Sigmoid colon (tissue), 7 donors: ENCODE measurements around the gene RPLP1. TPM values are rescaled to one million over a fixed set of nuclear protein-coding genes. Genes with fewer than 3 reads are reported as not detected.

ENCODE experiments used
- DNase-seq: peaks from one replicate; pipeline ENCODE4 v3.0.0-alpha.2; 2019
- H3K27ac ChIP-seq, 4 donors: fragments of 200-600 bp; sonication (generic); one replicate each; pipeline ENCODE4 v1.5.1; 2016 to 2019; ENCODE audit warnings: mild to moderate bottlenecking in 1 of 4
- H3K27me3 ChIP-seq, 3 donors: fragments of 200-600 bp; sonication (generic); one replicate each; pipeline ENCODE4 v1.5.1; 2019; ENCODE audit warnings: mild to moderate bottlenecking in 1 of 3
- H3K36me3 ChIP-seq, 4 donors: fragments of 200-600 bp; sonication (generic); one replicate each; pipeline ENCODE4 v1.5.1; 2016 to 2019
- H3K4me1 ChIP-seq, 4 donors: fragments of 200-600 bp; sonication (generic); one replicate each; pipeline ENCODE4 v1.5.1; 2017 to 2019
- H3K4me3 ChIP-seq, 4 donors: fragments of 200-600 bp; sonication (generic); one replicate each; pipeline ENCODE4 v1.5.1; 2017 to 2019; ENCODE audit warnings: mild to moderate bottlenecking in 2 of 4, moderate library complexity in 1 of 4
- H3K9me3 ChIP-seq, 4 donors: fragments of 200-600 bp in 3 of 4; sonication (generic) in 3 of 4; one replicate each; pipeline versions ENCODE4 v1.5.1 to v1.6.1; 2013 to 2019
- CTCF ChIP-seq, 4 experiments: fragments of 450-650 bp in 3 of 4; fragments of 200-600 bp in 1 of 4; IDR thresholded peaks; one replicate each; pipeline ENCODE4 v1.5.1; 2016 to 2019; ENCODE audit warnings: antibody characterized with exemption in 4 of 4, mild to moderate bottlenecking in 3 of 4, moderate library complexity in 2 of 4
- EP300 ChIP-seq, 4 donors: sonication (generic); formaldehyde crosslinking; IDR thresholded peaks; one replicate each; pipeline ENCODE4 v1.6.1; 2017; ENCODE audit warnings: antibody characterized with exemption in 4 of 4
- POLR2A ChIP-seq, 2 donors: fragments of 450-650 bp; IDR thresholded peaks; one replicate each; pipeline ENCODE4 v1.6.1; 2016; ENCODE audit warnings: antibody characterized with exemption in 2 of 2, mild to moderate bottlenecking in 2 of 2, moderate library complexity in 2 of 2
- POLR2AphosphoS5 ChIP-seq, 4 donors: sonication (generic); formaldehyde crosslinking; IDR thresholded peaks; one replicate each; pipeline ENCODE4 v1.6.1; 2017; ENCODE audit warnings: antibody characterized with exemption in 4 of 4
- WGBS, 2 donors: extraction: QIAGEN DNeasy Blood & Tissue Kit; methylation state at CpG; one replicate each; pipeline ENCODE4 v1.1.7; 2013; 5-methylcytosine and 5-hydroxymethylcytosine counted together
- intact Hi-C: fragments of 100-400 bp; cut with DNase I; formaldehyde crosslinking; loops from one replicate; pipeline ENCODE4 v1.15.1; 2023
- polyA plus RNA-seq, 3 donors: library from polyadenylated mRNA; stranded (reverse); fragments of 200-250 nt; gene quantifications; one replicate each; pipeline ENCODE4 v1.2.3, GENCODE V29; 2013
- total RNA-seq, 4 donors: library from RNA; depleted of rRNA; stranded (reverse); fragments of >200 nt; gene quantifications; one replicate each; pipeline ENCODE4 v1.1.0, GENCODE V29; 2016
- donor health status: healthy with polysubstance abuse.
- donor health status: Bipolar disorder and iron deficiency.
- donor health status: healthy.

RPLP1 gene
- total and polyA plus RNA-seq, 7 donors: 1,053 to 2,471 (median 1,114) TPM

GRCh38 chr15:69475769-69476358 is 23.2 kb downstream of the RPLP1 start:
- Histone ChIP-seq H3K9me3 (no peaks in the 10 kb centered on the region), H3K27ac (no peak overlapping the region), H3K4me1 (no peaks in the 10 kb centered on the region), H3K36me3 (no peaks in the 10 kb centered on the region), H3K27me3 (no peaks in the 10 kb centered on the region), H3K4me3 (no peak overlapping the region)
- intact Hi-C loops: loop anchor here (2.0 to 5.0 kb wide), 3 partner anchors 176 to 1336 kb away; no protein-coding TSS in a partner anchor
- WGBS, 2 donors: 34 to 38% methylated on average over 8 of the region's 8 CpGs
- DNase-seq: peak; percentile 85
- TF ChIP-seq POLR2AphosphoS5 (IDR thresholded peaks at IDR 0.05): no peak
- TF ChIP-seq CTCF (IDR thresholded peaks at IDR 0.05): peak; percentile 70 to 91 (median 87)

DNA sequence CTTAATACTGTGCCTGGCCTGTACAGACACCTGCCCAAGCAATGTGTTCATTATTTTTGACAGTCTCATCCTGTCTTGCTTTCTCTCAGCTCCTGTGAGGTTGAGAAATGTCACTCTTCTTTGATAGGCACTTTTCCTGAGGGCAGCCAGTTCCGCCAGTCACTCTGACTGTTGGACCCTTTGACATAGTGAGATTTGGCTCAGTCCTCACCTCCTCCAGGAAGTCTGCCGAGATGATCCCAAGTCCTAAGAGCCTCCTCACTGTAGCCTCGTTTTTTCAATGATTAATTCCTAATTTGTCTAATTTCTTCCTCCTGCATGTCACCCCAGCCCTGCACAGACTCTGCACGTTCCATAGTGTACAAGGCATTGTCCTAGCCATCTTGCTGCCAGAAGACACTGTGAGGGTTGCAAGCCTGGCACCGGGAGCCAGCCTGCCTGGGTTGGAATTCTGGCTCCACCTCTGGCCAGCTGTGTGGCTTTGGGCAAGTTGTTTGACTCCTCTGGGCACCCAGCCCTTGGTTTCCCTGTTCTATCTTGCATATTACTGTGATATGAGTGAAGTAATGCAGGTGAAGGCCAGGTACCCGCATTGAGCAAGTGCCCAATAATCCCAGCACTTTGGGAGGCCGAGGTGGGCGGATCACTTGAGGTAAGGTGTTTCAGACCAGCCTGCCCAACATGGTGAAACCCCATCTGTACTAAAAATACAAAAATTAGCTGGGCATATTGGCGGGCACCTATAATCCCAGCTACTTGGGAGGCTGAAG is 24.3 kb downstream of the RPLP1 start:
- Histone ChIP-seq H3K4me1 (no peaks in the 10 kb centered on the region), H3K4me3 (no peak overlapping the region), H3K27me3 (no peaks in the 10 kb centered on the region), H3K27ac (no peak overlapping the region), H3K36me3 (no peaks in the 10 kb centered on the region), H3K9me3 (no peaks in the 10 kb centered on the region)
- TF ChIP-seq POLR2A (IDR thresholded peaks at IDR 0.05) (no peak), CTCF (IDR thresholded peaks at IDR 0.05) (no peak)
- WGBS, 2 donors: 79 to 88% methylated on average over 9 of the region's 9 CpGs
- DNase-seq: no peak
- intact Hi-C loops: loop anchor here (2.0 to 5.0 kb wide), 3 partner anchors 175 to 1335 kb away; no protein-coding TSS in a partner anchor

DNA sequence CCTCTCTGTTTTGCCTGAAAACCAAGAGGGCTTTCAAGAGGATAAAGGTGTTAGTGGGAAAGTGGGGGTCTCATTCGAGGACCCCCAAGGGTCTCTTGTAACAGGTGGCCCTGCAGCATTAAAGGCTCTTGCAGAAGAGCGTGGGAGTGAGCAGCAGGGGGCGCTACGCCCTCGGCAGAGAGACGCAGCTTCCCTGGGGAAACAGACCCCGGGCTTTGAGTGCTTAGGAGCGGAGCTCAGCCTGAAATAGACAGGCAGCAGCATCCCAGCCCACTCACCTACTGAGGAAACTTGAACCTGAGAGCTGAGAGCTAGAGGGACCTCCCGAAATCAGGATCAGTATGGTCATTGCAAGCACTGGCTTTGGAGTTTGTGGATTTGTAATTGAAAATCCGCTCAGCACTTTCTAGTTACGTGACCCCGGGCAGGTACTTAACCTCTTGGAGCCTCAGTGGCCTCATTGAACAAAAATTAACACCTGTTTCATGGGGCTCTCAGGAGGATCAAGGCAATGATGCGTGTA is 25.7 kb downstream of the RPLP1 start:
- H3K27me3 ChIP-seq: no peaks in the 10 kb centered on the region
- WGBS, 2 donors: 33 to 34% methylated on average over 13 of the region's 13 CpGs
- H3K36me3 ChIP-seq: no peaks in the 10 kb centered on the region
- H3K9me3 ChIP-seq: no peaks in the 10 kb centered on the region
- H3K4me3 ChIP-seq: no peak overlapping the region
- intact Hi-C loops: loop anchor here (5.0 kb wide), 2 partner anchors 174 to 1334 kb away; no protein-coding TSS in a partner anchor
- peak in 3 of 4 experiments; percentile 59 to 72 (median 60) for TF ChIP-seq CTCF (IDR thresholded peaks at IDR 0.05)
- TF ChIP-seq EP300 (IDR thresholded peaks at IDR 0.05): no peak
- H3K27ac ChIP-seq: no peak overlapping the region
- no peaks in the 10 kb centered on the region for H3K4me1 ChIP-seq
- no peak for DNase-seq

DNA sequence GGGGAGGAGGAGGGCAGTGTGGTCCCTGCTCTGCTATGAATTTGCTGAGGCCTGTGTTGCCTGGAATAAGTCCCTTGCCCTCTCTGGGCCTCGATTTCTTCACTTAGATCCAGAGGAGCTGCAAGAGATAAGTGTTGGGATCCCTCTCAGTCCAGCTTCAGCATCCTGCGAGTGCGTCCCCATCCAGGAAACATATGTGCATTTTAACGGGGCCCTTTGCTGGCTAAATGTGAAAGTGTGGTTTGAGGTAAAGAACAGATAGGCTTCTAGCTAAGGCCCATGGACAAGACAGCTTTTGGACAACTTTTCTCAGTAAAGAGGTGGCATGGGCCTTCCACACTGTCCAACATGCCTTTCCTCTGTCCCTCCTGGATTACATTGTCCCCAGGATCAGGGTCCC is 26.5 kb downstream of the RPLP1 start:
- no peaks in the 10 kb centered on the region for H3K27me3 ChIP-seq
- TF ChIP-seq POLR2AphosphoS5 (IDR thresholded peaks at IDR 0.05) (no peak), CTCF (IDR thresholded peaks at IDR 0.05) (no peak), EP300 (IDR thresholded peaks at IDR 0.05) (no peak), POLR2A (IDR thresholded peaks at IDR 0.05) (no peak)
- H3K4me3 ChIP-seq: no peak overlapping the region
- H3K4me1 ChIP-seq: no peaks in the 10 kb centered on the region
- 68 to 83% methylated on average over 4 of the region's 4 CpGs for WGBS, 2 donors
- no peaks in the 10 kb centered on the region for H3K9me3 ChIP-seq
- intact Hi-C loops: loop anchor here (5.0 kb wide), 2 partner anchors 173 to 1333 kb away; no protein-coding TSS in a partner anchor
- no peaks in the 10 kb centered on the region for H3K36me3 ChIP-seq
- no peak for DNase-seq
- H3K27ac ChIP-seq: no peak overlapping the region
